ENCODE measurements around the gene CASQ2. TPM values are rescaled to one million over a fixed set of nuclear protein-coding genes. Genes with fewer than 3 reads are reported as not detected.

CASQ2 gene
- total RNA-seq, 4 donors from 2014 or later = 0.53 to 21.4 (median 4.1) TPM

DNA sequence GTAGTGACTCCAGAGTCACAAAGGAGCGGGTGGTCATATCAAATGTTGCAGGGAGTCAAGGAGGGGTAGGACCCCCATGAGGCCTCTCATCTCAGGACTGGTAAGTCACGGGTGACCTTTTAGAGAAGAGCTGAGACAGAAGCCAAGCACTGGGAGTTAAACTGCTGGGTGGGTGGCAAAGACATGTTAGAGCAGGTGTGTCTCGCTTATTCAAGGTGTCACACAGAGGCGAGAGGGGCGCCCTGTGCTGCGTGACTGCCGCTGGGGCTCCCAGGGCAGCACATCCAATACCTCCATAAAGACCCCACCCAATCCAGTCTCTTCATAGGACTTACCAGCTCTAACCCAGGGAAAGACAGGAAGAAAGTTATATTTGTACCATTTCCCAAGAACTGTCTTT, 15.2 kb downstream of the CASQ2 start:
- Histone ChIP-seq H3K27ac (peak overlapping the region in 1 of 4 donors; percentile 23), H3K36me3 (no peaks in the 10 kb centered on the region), H3K27me3 (no peaks in the 10 kb centered on the region), H3K4me3 (no peak overlapping the region), H3K4me1 (peaks cover 6 to 69% (median 13%) of the 10 kb centered on the region in 3 donors), H3K9me3 (no peaks in the 10 kb centered on the region)
- intact Hi-C loops (cut with DNase I) = no loop called here
- TF ChIP-seq, protein P1, sequence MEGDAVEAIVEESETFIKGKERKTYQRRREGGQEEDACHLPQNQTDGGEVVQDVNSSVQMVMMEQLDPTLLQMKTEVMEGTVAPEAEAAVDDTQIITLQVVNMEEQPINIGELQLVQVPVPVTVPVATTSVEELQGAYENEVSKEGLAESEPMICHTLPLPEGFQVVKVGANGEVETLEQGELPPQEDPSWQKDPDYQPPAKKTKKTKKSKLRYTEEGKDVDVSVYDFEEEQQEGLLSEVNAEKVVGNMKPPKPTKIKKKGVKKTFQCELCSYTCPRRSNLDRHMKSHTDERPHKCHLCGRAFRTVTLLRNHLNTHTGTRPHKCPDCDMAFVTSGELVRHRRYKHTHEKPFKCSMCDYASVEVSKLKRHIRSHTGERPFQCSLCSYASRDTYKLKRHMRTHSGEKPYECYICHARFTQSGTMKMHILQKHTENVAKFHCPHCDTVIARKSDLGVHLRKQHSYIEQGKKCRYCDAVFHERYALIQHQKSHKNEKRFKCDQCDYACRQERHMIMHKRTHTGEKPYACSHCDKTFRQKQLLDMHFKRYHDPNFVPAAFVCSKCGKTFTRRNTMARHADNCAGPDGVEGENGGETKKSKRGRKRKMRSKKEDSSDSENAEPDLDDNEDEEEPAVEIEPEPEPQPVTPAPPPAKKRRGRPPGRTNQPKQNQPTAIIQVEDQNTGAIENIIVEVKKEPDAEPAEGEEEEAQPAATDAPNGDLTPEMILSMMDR (IDR thresholded peaks at IDR 0.05) = no peak
- TF ChIP-seq POLR2A (IDR thresholded peaks at IDR 0.05) = no peak
- DNase-seq = no peak
- 76 to 88% methylated on average over 4 to 7 of the region's 7 CpGs for WGBS, 2 donors

DNA sequence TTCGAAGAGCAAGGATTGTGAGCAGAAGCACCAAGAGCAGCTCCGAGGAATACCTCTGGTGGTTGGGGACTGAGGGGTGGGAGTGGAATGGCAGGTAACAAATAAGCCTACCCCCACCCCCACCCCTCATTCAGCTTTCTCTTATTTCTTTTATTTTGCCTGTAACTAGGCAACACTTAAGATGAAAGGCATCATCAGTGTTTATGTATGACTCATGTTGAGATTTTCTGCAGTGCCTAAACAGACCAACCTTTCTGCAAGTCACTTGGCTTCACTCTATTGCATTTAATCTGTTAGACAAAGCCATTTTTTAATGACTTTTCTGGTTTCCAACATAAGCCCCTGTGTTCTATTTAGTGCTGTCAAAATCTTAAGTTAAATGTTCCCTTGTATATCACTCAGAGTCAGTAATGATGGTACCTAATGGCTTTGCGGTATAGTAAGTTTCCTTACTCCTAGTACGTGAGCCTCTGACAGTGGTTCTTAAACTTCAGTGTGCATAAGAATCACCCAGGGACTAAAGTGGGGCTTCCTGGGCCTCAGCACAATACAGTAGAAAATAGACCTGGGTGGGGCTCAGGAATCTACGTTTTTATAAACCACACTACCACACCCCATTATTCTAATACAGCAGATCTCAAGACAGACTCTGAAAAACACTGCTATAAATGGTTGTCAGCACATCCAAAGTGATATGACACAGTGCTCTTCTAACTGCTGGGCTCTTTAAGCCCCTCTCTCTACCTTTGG, 19.9 kb downstream of the CASQ2 start:
- intact Hi-C loops (cut with DNase I) = no loop called here
- Histone ChIP-seq H3K36me3 (no peaks in the 10 kb centered on the region), H3K4me1 (peaks cover 5 to 28% (median 6%) of the 10 kb centered on the region in 3 donors), H3K27ac (peak overlapping the region in 3 of 4 donors; percentile 5 to 71 (median 49)), H3K4me3 (no peak overlapping the region), H3K9me3 (no peaks in the 10 kb centered on the region), H3K27me3 (no peaks in the 10 kb centered on the region)
- no peak for DNase-seq
- 32 to 34% methylated on average over 5 of the region's 5 CpGs for WGBS, 2 donors
- TF ChIP-seq POLR2A (IDR thresholded peaks at IDR 0.05) = no peak
- TF ChIP-seq, protein P1 (IDR thresholded peaks at IDR 0.05) = no peak

DNA sequence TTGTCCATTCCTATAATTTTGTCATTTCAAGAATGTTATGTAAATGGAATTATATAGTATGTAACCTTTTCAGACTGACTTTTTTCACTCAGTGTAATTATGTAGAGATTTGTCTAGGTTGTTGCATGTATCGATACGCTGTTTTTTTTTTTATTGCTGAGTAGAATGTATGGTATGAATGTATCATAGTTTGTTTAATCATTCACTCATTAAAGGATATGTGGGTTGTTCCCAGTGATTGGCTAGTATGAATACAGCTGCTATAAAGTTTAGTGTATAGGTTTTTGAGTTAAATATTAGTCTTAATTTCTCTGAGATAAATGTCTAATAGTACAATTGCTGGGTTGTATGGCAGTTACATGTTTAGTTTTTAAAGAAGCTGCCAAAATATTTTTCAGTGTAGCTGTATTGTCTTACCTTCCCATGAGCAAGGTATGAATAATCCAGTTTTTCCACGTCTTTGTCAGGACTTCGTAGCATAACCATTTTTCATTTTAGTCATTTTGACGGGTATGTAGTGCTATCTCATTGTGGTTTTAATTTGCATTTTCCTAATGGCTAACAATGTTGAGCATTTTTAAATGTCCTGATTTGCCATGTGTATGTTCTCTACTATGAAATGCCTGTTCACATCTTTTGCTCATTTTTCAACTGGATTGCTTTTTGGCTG, 22.4 kb downstream of the CASQ2 start:
- no peak for DNase-seq
- Histone ChIP-seq H3K36me3 (no peaks in the 10 kb centered on the region), H3K27me3 (no peaks in the 10 kb centered on the region), H3K4me1 (peaks cover 5 to 16% (median 6%) of the 10 kb centered on the region in 3 donors), H3K27ac (no peak overlapping the region), H3K9me3 (no peaks in the 10 kb centered on the region), H3K4me3 (no peak overlapping the region)
- TF ChIP-seq, protein P1 (IDR thresholded peaks at IDR 0.05) = no peak
- no peak for TF ChIP-seq POLR2A (IDR thresholded peaks at IDR 0.05)
- 29 to 63% methylated on average over 5 of the region's 5 CpGs for WGBS, 2 donors
- intact Hi-C loops (cut with DNase I) = no loop called here

DNA sequence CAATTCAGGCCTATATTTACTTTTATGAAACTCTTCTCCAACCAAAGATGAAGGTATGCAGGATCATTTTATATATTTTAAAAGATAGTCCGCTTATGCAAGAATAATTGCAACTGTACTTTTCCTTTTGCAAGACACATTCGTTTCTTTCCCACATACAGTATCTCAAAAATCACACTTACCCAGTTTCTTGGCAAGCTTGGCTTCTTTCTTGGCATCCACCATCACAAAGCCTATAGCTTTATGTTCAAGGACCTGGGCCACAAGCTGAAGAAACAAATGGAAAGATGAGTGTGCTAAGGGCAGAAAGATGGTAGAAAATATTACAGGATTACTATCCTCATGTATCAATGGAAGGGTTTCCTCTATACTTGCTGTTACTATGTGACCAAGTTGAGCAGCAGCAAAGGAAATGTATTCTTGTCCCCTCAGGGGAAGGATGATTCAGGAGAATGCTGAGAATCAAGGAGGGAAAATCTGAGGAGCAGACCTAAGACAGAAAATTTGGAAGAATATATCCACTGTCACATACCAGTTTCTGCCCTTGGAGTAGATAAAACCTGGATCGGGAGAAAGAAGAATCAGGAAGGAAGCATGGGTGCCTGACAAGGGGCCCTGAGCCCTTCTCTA, 23.8 kb downstream of the CASQ2 start:
- Histone ChIP-seq H3K27ac (no peak overlapping the region), H3K4me3 (no peak overlapping the region), H3K27me3 (no peaks in the 10 kb centered on the region), H3K36me3 (no peaks in the 10 kb centered on the region), H3K4me1 (peaks cover 5 to 16% (median 6%) of the 10 kb centered on the region in 3 donors), H3K9me3 (no peaks in the 10 kb centered on the region)
- DNase-seq = no peak
- intact Hi-C loops (cut with DNase I) = no loop called here
- no peak for TF ChIP-seq POLR2A (IDR thresholded peaks at IDR 0.05)
- TF ChIP-seq, protein P1 (IDR thresholded peaks at IDR 0.05) = no peak
- 68 to 76% methylated on average over 3 of the region's 3 CpGs for WGBS, 2 donors

DNA sequence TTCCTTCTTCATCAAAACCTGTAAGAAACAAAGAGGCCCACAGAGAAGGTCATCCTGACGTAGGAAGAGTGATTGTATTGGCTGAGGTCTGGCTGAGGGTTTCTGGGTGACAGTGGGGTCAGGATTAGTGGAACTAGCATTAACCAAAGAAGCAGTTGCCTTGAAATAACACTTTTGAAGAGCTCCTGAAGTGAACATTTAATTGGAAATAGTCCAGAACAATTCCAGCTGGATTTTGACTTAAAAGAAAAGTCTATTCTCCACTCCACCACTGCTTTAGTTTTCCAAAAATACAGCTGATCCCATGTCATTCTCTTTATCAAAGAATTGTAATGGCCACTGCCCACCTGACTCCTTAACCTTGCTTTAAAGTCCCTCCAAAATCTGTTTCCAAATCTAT, 27.7 kb downstream of the CASQ2 start:
- TF ChIP-seq, protein P1 (IDR thresholded peaks at IDR 0.05) = no peak
- TF ChIP-seq POLR2A (IDR thresholded peaks at IDR 0.05) = no peak
- no peaks in the 10 kb centered on the region for H3K36me3 ChIP-seq
- intact Hi-C loops (cut with DNase I) = no loop called here
- no peaks in the 10 kb centered on the region for H3K9me3 ChIP-seq
- DNase-seq = no peak
- H3K4me3 ChIP-seq = no peak overlapping the region
- no peaks in the 10 kb centered on the region for H3K27me3 ChIP-seq
- H3K4me1 ChIP-seq = no peaks in the 10 kb centered on the region
- WGBS, 2 donors = 50 to 83% methylated on average over 1 of the region's 1 CpG
- no peak overlapping the region for H3K27ac ChIP-seq
